ENCODE data around the gene SLC34A3.
A peak's percentile ranks its signal among the peaks of the same experiment; 100 is the strongest.

SLC34A3 gene

GRCh38 chr9:137187386-137187785 is 43.3 kb upstream of the SLC34A3 start:
- DNase-seq (ENCODE audit: low read depth in 1 of 2, low spot score in 1 of 2) = no peak
- peak overlapping the region; percentile 99 for H3K4me3 ChIP-seq (replicated peaks; ENCODE audit: insufficient read depth, low read length)
- no peaks in the 10 kb centered on the region for H3K27me3 ChIP-seq (ENCODE audit: insufficient read depth, poor library complexity, severe bottlenecking)
- H3K27ac ChIP-seq (replicated peaks) = no peak overlapping the region; the same call in 1 of the 2 replicates
- TF ChIP-seq CTCF (IDR thresholded peaks at IDR 0.05; ENCODE audit: insufficient read depth, low read length) (no peak), POLR2AphosphoS5 (IDR thresholded peaks at IDR 0.05; ENCODE audit: low read depth) (no peak), REST (IDR thresholded peaks at IDR 0.05; ENCODE audit: insufficient replicate concordance, low read depth) (no peak), SPI1 (IDR thresholded peaks at IDR 0.05; ENCODE audit: borderline replicate concordance, low read depth) (no peak), GABPA (IDR thresholded peaks at IDR 0.05; ENCODE audit: low read depth) (no peak)

- Histone ChIP-seq H3K27ac (replicated peaks) (peak overlapping the region; percentile 73), H3K4me3 (replicated peaks; ENCODE audit: insufficient read depth, low read length) (peak overlapping the region; percentile 99), H3K27me3 (ENCODE audit: insufficient read depth, poor library complexity, severe bottlenecking) (no peaks in the 10 kb centered on the region)
- no peak for DNase-seq (ENCODE audit: low read depth in 1 of 2, low spot score in 1 of 2)
- TF ChIP-seq GABPA (IDR thresholded peaks at IDR 0.05; ENCODE audit: low read depth) = no peak
- TF ChIP-seq REST (IDR thresholded peaks at IDR 0.05; ENCODE audit: insufficient replicate concordance, low read depth) = no peak
- TF ChIP-seq POLR2AphosphoS5 (IDR thresholded peaks at IDR 0.05; ENCODE audit: low read depth) = no peak
- TF ChIP-seq CTCF (IDR thresholded peaks at IDR 0.05; ENCODE audit: insufficient read depth, low read length) = no peak
- TF ChIP-seq SPI1 (IDR thresholded peaks at IDR 0.05; ENCODE audit: borderline replicate concordance, low read depth) = no peak
Measured at GRCh38 chr9:137188086-137188489, 42.6 kb upstream of the SLC34A3 start.

GRCh38 chr9:137188490-137189296 is 42.0 kb upstream of the SLC34A3 start, which contains the start of the genes ANAPC2 and SSNA1:
ANAPC2 (minus strand) TSS chr9:137188560; CDS start chr9:137188532, 28 bp downstream.
SSNA1 (plus strand) TSS chr9:137188676; CDS start chr9:137188727, 51 bp downstream.
- H3K27me3 ChIP-seq (ENCODE audit: insufficient read depth, poor library complexity, severe bottlenecking) = no peaks in the 10 kb centered on the region
- H3K27ac ChIP-seq (replicated peaks) = peak within 1 kb of the TSS; percentile 73
- peak within 1 kb of the TSS; percentile 99 for H3K4me3 ChIP-seq (replicated peaks; ENCODE audit: insufficient read depth, low read length)
- peak; percentile 90 to 93 for DNase-seq (ENCODE audit: low read depth in 1 of 2, low spot score in 1 of 2)
- TF ChIP-seq GABPA (IDR thresholded peaks at IDR 0.05; ENCODE audit: low read depth) (no peak; the same call in 1 of the 2 replicates), REST (IDR thresholded peaks at IDR 0.05; ENCODE audit: insufficient replicate concordance, low read depth) (no peak), POLR2AphosphoS5 (IDR thresholded peaks at IDR 0.05; ENCODE audit: low read depth) (peak; percentile 91), CTCF (IDR thresholded peaks at IDR 0.05; ENCODE audit: insufficient read depth, low read length) (no peak)

Data from HL-60 (cell line).